Smooth muscle cell (in vitro differentiated cells): ENCODE data around the gene PMEPA1. TPM values are rescaled to one million over a fixed set of nuclear protein-coding genes. Genes with fewer than 3 reads are reported as not detected.

Experiments
- DNase-seq: peaks from one replicate; lab custom pipeline; 2025; ENCODE audit not compliant: unreplicated experiment; lab: John Stamatoyannopoulos, UW
- H2AFZ ChIP-seq: fragments of 200-600 bp; sonication (generic); 2 replicates; pipeline ENCODE4 v1.6.0; 2016; ENCODE audit warnings: antibody characterized with exemption, low read depth, mild to moderate bottlenecking
- H3F3A ChIP-seq: fragments of 200-600 bp; sonication (generic); 2 replicates; pipeline ENCODE4 v1.6.0; 2017; ENCODE audit warnings: antibody characterized with exemption, low read depth
- H3K27ac ChIP-seq: fragments of 200-600 bp; sonication (generic); 2 replicates; pipeline ENCODE4 v1.5.1; 2016; ENCODE audit warnings: low read depth, mild to moderate bottlenecking
- H3K27me3 ChIP-seq: fragments of 200-600 bp; sonication (generic); 2 replicates; pipeline ENCODE4 v1.6.1; 2016; ENCODE audit warnings: low read depth, mild to moderate bottlenecking
- H3K36me3 ChIP-seq: fragments of 200-600 bp; sonication (generic); 2 replicates; pipeline ENCODE4 v1.5.1; 2016; ENCODE audit warnings: low read depth
- H3K4me1 ChIP-seq: fragments of 200-600 bp; sonication (generic); 2 replicates; pipeline ENCODE4 v1.5.1; 2016; ENCODE audit warnings: low read depth
- H3K4me2 ChIP-seq: fragments of 200-600 bp; sonication (generic); 2 replicates; pipeline ENCODE4 v1.6.0; 2016; ENCODE audit warnings: mild to moderate bottlenecking
- H3K4me3 ChIP-seq: fragments of 200-600 bp; sonication (generic); 2 replicates; pipeline ENCODE4 v1.5.1; 2016; ENCODE audit warnings: mild to moderate bottlenecking
- H3K79me2 ChIP-seq: fragments of 200-600 bp; sonication (generic); 2 replicates; pipeline ENCODE4 v1.6.0; 2016; ENCODE audit warnings: low read depth, mild to moderate bottlenecking
- H3K9ac ChIP-seq: fragments of 200-600 bp; sonication (generic); 2 replicates; pipeline ENCODE4 v1.6.0; 2016; ENCODE audit warnings: low read depth
- H3K9me3 ChIP-seq: fragments of 200-600 bp; sonication (generic); replicated peaks from 2 replicates; pipeline ENCODE4 v1.5.1; 2016; ENCODE audit warnings: low read depth
- H4K20me1 ChIP-seq: fragments of 200-600 bp; sonication (generic); 2 replicates; pipeline ENCODE4 v1.6.0; 2016; ENCODE audit warnings: low read depth
- WGBS: methylation state at CpG from one replicate; pipeline ENCODE4 v1.1.7; 2016; ENCODE audit warnings: low lambda C conversion rate; 5-methylcytosine and 5-hydroxymethylcytosine counted together
- polyA plus RNA-seq: library from polyadenylated mRNA; unstranded; fragments of >200 nt; fragmentation: Nextera tagmentation; extraction: Ambion mirVana; gene quantifications from 2 replicates; pipeline ENCODE4 v1.2.1, GENCODE V29; 2016
- total RNA-seq: library from RNA; depleted of rRNA; stranded (reverse); fragments of >200 nt; gene quantifications from 2 replicates; pipeline ENCODE4 v1.2.3, GENCODE V29; 2014
- TF ChIP-seq, protein P1 (sequence below): fragments of 200-600 bp; sonication (generic); IDR thresholded peaks from 2 replicates; pipeline ENCODE4 v1.5.1; 2017; ENCODE audit warnings: borderline replicate concordance, mild to moderate bottlenecking, antibody characterized with exemption; ENCODE audit not compliant: insufficient read depth, poor library complexity, severe bottlenecking

The PMEPA1 gene
- total and polyA plus RNA-seq, 2 experiments from 2014 or later = 37.2 to 81.9 TPM

DNA sequence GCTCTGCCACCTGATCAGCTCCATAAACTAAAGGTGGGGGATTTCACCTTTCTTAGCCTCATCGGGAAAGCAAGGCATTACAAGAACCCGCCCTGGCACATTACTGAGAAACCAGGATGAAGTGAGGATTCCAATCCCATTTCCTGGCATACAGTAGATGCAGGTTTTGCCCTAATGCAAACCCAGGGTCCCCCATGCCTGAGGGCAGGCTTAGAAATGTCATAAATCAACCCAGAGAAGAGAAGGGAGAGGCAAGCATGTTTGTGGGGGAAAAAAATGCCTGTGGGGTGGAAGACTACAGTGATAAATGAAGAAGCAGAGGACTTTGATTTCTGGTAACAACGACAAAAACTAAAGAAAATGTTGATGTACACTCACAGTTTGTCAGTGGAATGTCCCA, 18.0 kb upstream of the PMEPA1 start:
- no peak overlapping the region for H3K9ac ChIP-seq
- H3K27ac ChIP-seq = no peak overlapping the region
- no peaks in the 10 kb centered on the region for H3K79me2 ChIP-seq
- H3K27me3 ChIP-seq = no peaks in the 10 kb centered on the region
- TF ChIP-seq, protein P1, sequence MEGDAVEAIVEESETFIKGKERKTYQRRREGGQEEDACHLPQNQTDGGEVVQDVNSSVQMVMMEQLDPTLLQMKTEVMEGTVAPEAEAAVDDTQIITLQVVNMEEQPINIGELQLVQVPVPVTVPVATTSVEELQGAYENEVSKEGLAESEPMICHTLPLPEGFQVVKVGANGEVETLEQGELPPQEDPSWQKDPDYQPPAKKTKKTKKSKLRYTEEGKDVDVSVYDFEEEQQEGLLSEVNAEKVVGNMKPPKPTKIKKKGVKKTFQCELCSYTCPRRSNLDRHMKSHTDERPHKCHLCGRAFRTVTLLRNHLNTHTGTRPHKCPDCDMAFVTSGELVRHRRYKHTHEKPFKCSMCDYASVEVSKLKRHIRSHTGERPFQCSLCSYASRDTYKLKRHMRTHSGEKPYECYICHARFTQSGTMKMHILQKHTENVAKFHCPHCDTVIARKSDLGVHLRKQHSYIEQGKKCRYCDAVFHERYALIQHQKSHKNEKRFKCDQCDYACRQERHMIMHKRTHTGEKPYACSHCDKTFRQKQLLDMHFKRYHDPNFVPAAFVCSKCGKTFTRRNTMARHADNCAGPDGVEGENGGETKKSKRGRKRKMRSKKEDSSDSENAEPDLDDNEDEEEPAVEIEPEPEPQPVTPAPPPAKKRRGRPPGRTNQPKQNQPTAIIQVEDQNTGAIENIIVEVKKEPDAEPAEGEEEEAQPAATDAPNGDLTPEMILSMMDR = no peak
- no peak overlapping the region for H3K4me2 ChIP-seq
- no peak overlapping the region for H3K4me3 ChIP-seq
- 76% methylated on average over 3 of the region's 3 CpGs for WGBS
- DNase-seq = no peak
- H3K9me3 ChIP-seq = no peaks in the 10 kb centered on the region
- no peaks in the 10 kb centered on the region for H4K20me1 ChIP-seq
- no peaks in the 10 kb centered on the region for H3K36me3 ChIP-seq
- H2AFZ ChIP-seq = no peak overlapping the region
- H3K4me1 ChIP-seq = no peaks in the 10 kb centered on the region
- H3F3A ChIP-seq = no peaks in the 10 kb centered on the region

DNA sequence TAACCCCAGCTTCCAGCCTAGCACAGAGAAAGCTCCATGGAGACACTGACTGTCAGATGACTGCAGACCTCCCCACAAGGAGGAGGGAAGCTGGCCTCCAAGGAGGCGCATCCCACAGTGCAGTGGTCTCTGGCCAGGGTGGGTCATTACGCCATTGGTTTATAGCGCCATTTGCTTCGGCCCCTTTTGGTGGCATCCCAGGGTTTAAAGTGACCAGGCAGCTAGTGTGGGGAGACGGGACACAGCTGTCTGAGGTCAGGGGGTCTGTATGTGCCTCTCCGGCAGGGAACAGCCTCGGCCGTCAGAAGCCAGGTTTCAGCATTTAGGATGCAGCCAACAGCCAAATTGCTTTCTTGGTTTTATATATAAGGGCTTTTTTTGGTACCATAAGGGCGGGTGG, 15.8 kb upstream of the PMEPA1 start:
- no peak overlapping the region for H3K9ac ChIP-seq
- DNase-seq = no peak
- H3K4me2 ChIP-seq = no peak overlapping the region
- TF ChIP-seq, protein P1 = no peak
- no peaks in the 10 kb centered on the region for H3K27me3 ChIP-seq
- H3F3A ChIP-seq = no peaks in the 10 kb centered on the region
- 96% methylated on average over 9 of the region's 9 CpGs for WGBS
- H3K4me3 ChIP-seq = no peak overlapping the region
- no peaks in the 10 kb centered on the region for H3K9me3 ChIP-seq
- no peaks in the 10 kb centered on the region for H3K36me3 ChIP-seq
- H3K79me2 ChIP-seq = no peaks in the 10 kb centered on the region
- H4K20me1 ChIP-seq = no peaks in the 10 kb centered on the region
- H3K27ac ChIP-seq = no peak overlapping the region
- no peaks in the 10 kb centered on the region for H3K4me1 ChIP-seq
- no peak overlapping the region for H2AFZ ChIP-seq

DNA sequence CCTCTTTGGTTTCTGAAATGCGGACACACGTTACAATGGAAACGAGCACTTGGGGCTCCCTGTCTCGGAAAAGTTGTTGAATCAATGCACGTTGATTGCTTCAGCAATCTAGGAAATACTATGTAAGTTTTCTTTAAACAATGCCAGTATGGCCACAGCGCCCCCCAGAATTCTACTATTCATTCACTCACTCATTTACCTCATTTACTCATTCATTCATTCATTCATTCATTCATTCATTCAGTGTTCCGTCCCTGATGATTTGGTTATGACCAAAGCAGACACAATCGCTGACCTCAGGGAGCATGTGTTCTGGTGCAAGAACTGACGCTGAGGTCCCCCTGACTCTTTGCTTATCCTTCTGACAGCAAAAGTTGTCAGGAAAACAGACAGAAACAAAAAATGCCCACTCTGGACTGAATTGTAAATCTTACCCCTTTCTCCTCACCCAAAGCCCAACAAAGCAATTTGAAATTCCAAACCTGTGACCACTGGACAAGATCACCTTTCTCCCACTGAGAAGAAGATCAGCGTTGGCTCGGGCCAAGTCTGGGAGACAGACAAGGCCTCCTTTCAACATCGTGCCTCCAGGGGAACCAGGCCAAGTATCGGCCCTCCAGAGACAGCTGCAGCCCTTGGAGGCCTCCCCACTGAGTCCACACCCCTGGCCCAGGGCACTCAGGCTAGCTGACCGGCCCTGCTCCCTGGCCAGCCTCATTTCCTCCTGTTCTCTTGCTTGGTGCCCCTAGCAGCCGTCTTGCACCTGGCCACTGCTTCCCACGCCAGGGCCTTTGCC, 15.0 kb upstream of the PMEPA1 start:
- no peak overlapping the region for H3K4me3 ChIP-seq
- H2AFZ ChIP-seq = no peak overlapping the region
- no peaks in the 10 kb centered on the region for H3K27me3 ChIP-seq
- WGBS = 91% methylated on average over 16 of the region's 16 CpGs
- H3F3A ChIP-seq = no peaks in the 10 kb centered on the region
- H3K79me2 ChIP-seq = no peaks in the 10 kb centered on the region
- no peaks in the 10 kb centered on the region for H3K36me3 ChIP-seq
- no peaks in the 10 kb centered on the region for H4K20me1 ChIP-seq
- H3K27ac ChIP-seq = no peak overlapping the region
- TF ChIP-seq, protein P1 = no peak
- H3K9ac ChIP-seq = no peak overlapping the region
- no peak for DNase-seq
- H3K4me2 ChIP-seq = no peak overlapping the region
- no peaks in the 10 kb centered on the region for H3K4me1 ChIP-seq
- H3K9me3 ChIP-seq = no peaks in the 10 kb centered on the region

DNA sequence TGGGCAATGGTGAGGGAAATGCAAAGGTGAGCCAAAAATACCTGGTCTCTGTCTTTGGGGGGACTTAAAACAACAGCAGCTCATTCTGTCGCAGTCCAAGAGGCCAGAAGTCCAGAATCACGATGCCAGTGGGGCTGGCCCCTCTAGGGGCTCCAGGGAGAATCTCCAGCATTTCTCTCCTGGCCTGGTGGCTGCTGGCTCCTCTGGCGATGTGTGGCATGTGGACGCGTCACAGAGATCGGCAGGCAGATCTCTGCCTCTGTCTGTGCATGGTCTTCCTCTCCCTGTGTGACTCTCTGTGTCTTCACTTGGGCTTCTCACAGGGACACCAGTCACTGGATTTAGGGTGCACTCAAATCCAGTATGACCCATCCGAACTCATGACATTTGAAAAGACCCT, 14.0 kb upstream of the PMEPA1 start:
- Histone ChIP-seq H3K27me3 (no peaks in the 10 kb centered on the region), H3K27ac (no peak overlapping the region), H3K9ac (no peak overlapping the region), H3K4me1 (peaks cover 5% of the 10 kb centered on the region), H3F3A (peaks cover 2% of the 10 kb centered on the region), H3K4me3 (no peak overlapping the region), H3K79me2 (no peaks in the 10 kb centered on the region), H3K9me3 (no peaks in the 10 kb centered on the region), H4K20me1 (no peaks in the 10 kb centered on the region), H3K36me3 (no peaks in the 10 kb centered on the region), H2AFZ (no peak overlapping the region), H3K4me2 (no peak overlapping the region)
- TF ChIP-seq, protein P1 = no peak
- 89% methylated on average over 7 of the region's 7 CpGs for WGBS
- DNase-seq = no peak
